HepG2 (cell line): ENCODE measurements around the gene NEMF. TPM values are rescaled to one million over a fixed set of nuclear protein-coding genes. Genes with fewer than 3 reads are reported as not detected.

Experiments used
- ATF4 ChIP-seq, 2 experiments: fragments of 450-650 bp in 1 of 2; sonication (generic) in 1 of 2; formaldehyde crosslinking; IDR thresholded peaks; 2 replicates each; pipeline versions ENCODE4 v1.5.0 to v1.8.0; 2020 to 2022; ENCODE audit warnings: mild to moderate bottlenecking in 1 of 2, missing genetic modification reagents in 1 of 2
- HOXA3 ChIP-seq: sonication (generic); formaldehyde crosslinking; IDR thresholded peaks from 2 replicates; pipeline ENCODE4 v1.5.0; 2020; ENCODE audit warnings: missing genetic modification reagents
- MED13 ChIP-seq: sonication (generic); formaldehyde crosslinking; IDR thresholded peaks from 2 replicates; pipeline ENCODE4 v1.5.0; 2020; ENCODE audit warnings: missing genetic modification reagents
- NFE2L2 ChIP-seq: fragments of 150-350 bp; IDR thresholded peaks from 2 replicates; pipeline ENCODE4 v1.6.1; 2014; ENCODE audit warnings: low read length
- NR1H2 ChIP-seq: sonication (generic); formaldehyde crosslinking; IDR thresholded peaks from 2 replicates; pipeline ENCODE4 v1.8.1; 2022; ENCODE audit warnings: low read depth, missing genetic modification reagents, borderline replicate concordance
- PATZ1 ChIP-seq: sonication (generic); formaldehyde crosslinking; IDR thresholded peaks from 2 replicates; pipeline ENCODE4 v1.4.0; 2020; ENCODE audit warnings: missing genetic modification reagents
- RBM39 ChIP-seq: fragments of 200-400 bp; formaldehyde crosslinking; IDR thresholded peaks from one replicate; pipeline ENCODE4 v1.6.1; 2018; ENCODE audit warnings: antibody characterized with exemption, mild to moderate bottlenecking, low read depth, low read length; ENCODE audit not compliant: poor library complexity, severe bottlenecking
- SALL1 ChIP-seq: sonication (generic); formaldehyde crosslinking; IDR thresholded peaks from 2 replicates; pipeline ENCODE4 v1.8.0; 2022; ENCODE audit warnings: mild to moderate bottlenecking, missing genetic modification reagents
- SNAPC2 ChIP-seq: sonication (generic); formaldehyde crosslinking; IDR thresholded peaks from 2 replicates; pipeline ENCODE4 v1.8.1; 2022; ENCODE audit warnings: mild to moderate bottlenecking, missing genetic modification reagents
- SRSF4 ChIP-seq: fragments of 200-400 bp; formaldehyde crosslinking; IDR thresholded peaks from one replicate; pipeline ENCODE4 v1.6.1; 2018; ENCODE audit warnings: mild to moderate bottlenecking, low read depth, low read length, moderate library complexity; ENCODE audit not compliant: poor library complexity, severe bottlenecking
- TFDP1 ChIP-seq: IDR thresholded peaks from 2 replicates; pipeline ENCODE4 v1.6.1; 2016; ENCODE audit warnings: missing compliant biosample characterization, missing genetic modification reagents, borderline replicate concordance
- ZBTB38 ChIP-seq: sonication (generic); formaldehyde crosslinking; IDR thresholded peaks from 2 replicates; pipeline ENCODE4 v1.5.1; 2020; ENCODE audit warnings: mild to moderate bottlenecking, missing genetic modification reagents
- ZBTB46 ChIP-seq: sonication (generic); formaldehyde crosslinking; IDR thresholded peaks from 2 replicates; pipeline ENCODE4 v1.4.0; 2020; ENCODE audit warnings: mild to moderate bottlenecking, missing genetic modification reagents, borderline replicate concordance
- ZNF335 ChIP-seq: sonication (generic); formaldehyde crosslinking; IDR thresholded peaks from 2 replicates; pipeline ENCODE4 v1.4.0; 2020; ENCODE audit warnings: missing genetic modification reagents
- ZNF33A ChIP-seq: sonication (generic); formaldehyde crosslinking; IDR thresholded peaks from 2 replicates; pipeline ENCODE4 v1.5.1; 2020; ENCODE audit warnings: missing genetic modification reagents, mild to moderate bottlenecking, moderate library complexity, borderline replicate concordance
- ZNF556 ChIP-seq: sonication (generic); formaldehyde crosslinking; IDR thresholded peaks from 2 replicates; pipeline ENCODE4 v1.4.0; 2020; ENCODE audit warnings: mild to moderate bottlenecking, missing genetic modification reagents, borderline replicate concordance
- ZNF639 ChIP-seq: conservative IDR thresholded peaks from 2 replicates; pipeline ENCODE4 v1.6.1; 2018; ENCODE audit warnings: missing genetic modification reagents
- ZSCAN29 ChIP-seq: sonication (generic); formaldehyde crosslinking; conservative IDR thresholded peaks from 2 replicates; pipeline ENCODE4 v1.4.0; 2020; ENCODE audit warnings: mild to moderate bottlenecking, missing genetic modification reagents
- polyA plus RNA-seq, 8 experiments: library from polyadenylated mRNA; depleted of rRNA in 3 of 8; stranded (reverse) in 7 of 8; unstranded in 1 of 8; fragments of >200 nt; fragmentation: Illumina TruSeq in 4 of 8; extraction: Trizol in 4 of 8; gene quantifications; 2 replicates each; pipeline versions ENCODE4 v1.2.1 to v1.2.3, GENCODE V29; 2011 to 2016; ENCODE audit warnings: low read depth in 4 of 8, missing spikeins in 1 of 8, mixed read lengths in 1 of 8; ENCODE audit not compliant: insufficient read depth in 1 of 8
- total RNA-seq, 5 experiments: library from RNA; depleted of rRNA; stranded (reverse); fragments of >200 nt; fragmentation: Illumina TruSeq; extraction: Trizol; gene quantifications; 2 replicates each; pipeline ENCODE4 v1.2.3, GENCODE V29; 2016; ENCODE audit warnings: low read depth in 1 of 5

The NEMF gene
- total and polyA plus RNA-seq, 2 of the 13 experiments (the other 11 are each of a cell fraction or from before 2014, with no cell fraction given), result 21.3 to 57.9 TPM

GRCh38 chr14:49770212-49770817 lies 82.3 kb downstream of the NEMF start (continued):
- no peak for TF ChIP-seq ZBTB46 (CRISPR knock-in tag)
- TF ChIP-seq HOXA3 (CRISPR knock-in tag), result peak; percentile 78
- TF ChIP-seq TFDP1 (CRISPR knock-in tag), result no peak
- TF ChIP-seq ZNF639 (CRISPR knock-in tag), result 0 out of 2 replicates have a peak, but pooled peaks have one; percentile 49
- 0 out of 2 replicates have a peak, but pooled peaks have one; percentile 43 for TF ChIP-seq ZNF33A (CRISPR knock-in tag)
- TF ChIP-seq SALL1 (CRISPR knock-in tag), result peak; percentile 89
- peak; percentile 43; the same call in 1 of the 2 replicates for TF ChIP-seq ZNF556 (CRISPR knock-in tag)
- peak; percentile 72 for TF ChIP-seq PATZ1 (CRISPR knock-in tag)
- TF ChIP-seq RBM39, result no peak
- no peak for TF ChIP-seq NFE2L2
- TF ChIP-seq ZNF335 (CRISPR knock-in tag), result peak; percentile 87; the same call in 1 of the 2 replicates
- TF ChIP-seq ZBTB38 (CRISPR knock-in tag), result no peak
- TF ChIP-seq MED13 (CRISPR knock-in tag), result no peak
- 0 out of 2 replicates have a peak, but pooled peaks have one; percentile 62 for TF ChIP-seq ZSCAN29 (CRISPR knock-in tag)
- TF ChIP-seq SRSF4, result no peak
- peak in 1 of 2 experiments; percentile 59; a peak in 1 of 4 replicates for TF ChIP-seq ATF4 (CRISPR knock-in tag; IDR thresholded peaks at IDR 0.05)
- TF ChIP-seq SNAPC2, result no peak
- no peak for TF ChIP-seq NR1H2 (CRISPR knock-in tag)
